ENCODE results near the gene PTPRG.

Gene PTPRG

GRCh38 chr3:62238003-62238402 is 676.6 kb downstream of the PTPRG start:
- no peaks in the 10 kb centered on the region for H3K36me3 Mint-ChIP-seq
- no peaks in the 10 kb centered on the region for H3K9me3 Mint-ChIP-seq
- DNase-seq (ENCODE audit: low spot score in 2 of 2), result no peak
- no peak overlapping the region for H3K27ac Mint-ChIP-seq
- ATAC-seq, result no peak
- no peak overlapping the region for H3K4me3 Mint-ChIP-seq
- no peaks in the 10 kb centered on the region for H3K4me1 Mint-ChIP-seq

- no peak for DNase-seq (ENCODE audit: low spot score in 2 of 2)
- no peaks in the 10 kb centered on the region for H3K4me1 Mint-ChIP-seq
- no peaks in the 10 kb centered on the region for H3K9me3 Mint-ChIP-seq
- no peak overlapping the region for H3K4me3 Mint-ChIP-seq
- no peak overlapping the region for H3K27ac Mint-ChIP-seq
- ATAC-seq, result no peak
- H3K36me3 Mint-ChIP-seq, result no peaks in the 10 kb centered on the region
Measured at GRCh38 chr3:62238431-62238830, 677.1 kb downstream of the PTPRG start.

- H3K27ac Mint-ChIP-seq, result no peak overlapping the region
- H3K9me3 Mint-ChIP-seq, result no peaks in the 10 kb centered on the region
- no peak for ATAC-seq
- DNase-seq (ENCODE audit: low spot score in 2 of 2), result no peak
- H3K4me1 Mint-ChIP-seq, result no peaks in the 10 kb centered on the region
- H3K4me3 Mint-ChIP-seq, result no peak overlapping the region
- no peaks in the 10 kb centered on the region for H3K36me3 Mint-ChIP-seq
Measured at GRCh38 chr3:62241279-62241678, 679.9 kb downstream of the PTPRG start.

GRCh38 chr3:62242831-62243509 is 681.6 kb downstream of the PTPRG start:
- no peak for DNase-seq (ENCODE audit: low spot score in 2 of 2)
- no peaks in the 10 kb centered on the region for H3K4me1 Mint-ChIP-seq
- H3K4me3 Mint-ChIP-seq, result no peak overlapping the region

GRCh38 chr3:62246094-62246493 is 684.7 kb downstream of the PTPRG start:
- Mint-ChIP-seq H3K36me3 (no peaks in the 10 kb centered on the region), H3K4me1 (no peaks in the 10 kb centered on the region), H3K27ac (no peak overlapping the region), H3K9me3 (no peaks in the 10 kb centered on the region), H3K4me3 (no peak overlapping the region)
- ATAC-seq (no peak), DNase-seq (ENCODE audit: low spot score in 2 of 2) (no peak)

More at GRCh38 chr3:62242831-62243509, 681.6 kb downstream of the PTPRG start:
- no peak for ATAC-seq
- no peak overlapping the region for H3K27ac Mint-ChIP-seq
- no peaks in the 10 kb centered on the region for H3K9me3 Mint-ChIP-seq
- no peaks in the 10 kb centered on the region for H3K36me3 Mint-ChIP-seq

GRCh38 chr3:62246985-62247384 is 685.6 kb downstream of the PTPRG start:
- Mint-ChIP-seq H3K27ac (no peak overlapping the region), H3K4me3 (no peak overlapping the region), H3K36me3 (no peaks in the 10 kb centered on the region), H3K9me3 (no peaks in the 10 kb centered on the region), H3K4me1 (no peaks in the 10 kb centered on the region)
- no peak for DNase-seq (ENCODE audit: low spot score in 2 of 2)
- no peak for ATAC-seq

- ATAC-seq, result no peak
- Mint-ChIP-seq H3K36me3 (no peaks in the 10 kb centered on the region), H3K27ac (no peak overlapping the region), H3K4me1 (no peaks in the 10 kb centered on the region), H3K9me3 (no peaks in the 10 kb centered on the region), H3K4me3 (no peak overlapping the region)
- no peak for DNase-seq (ENCODE audit: low spot score in 2 of 2)
Measured at GRCh38 chr3:62248734-62249483, 687.5 kb downstream of the PTPRG start.

- Mint-ChIP-seq H3K4me1 (no peaks in the 10 kb centered on the region), H3K36me3 (no peaks in the 10 kb centered on the region), H3K27ac (no peak overlapping the region), H3K9me3 (no peaks in the 10 kb centered on the region), H3K4me3 (no peak overlapping the region)
- ATAC-seq, result no peak
- no peak for DNase-seq (ENCODE audit: low spot score in 2 of 2)
Measured at GRCh38 chr3:62249484-62249776, 688.1 kb downstream of the PTPRG start.

- Mint-ChIP-seq H3K27ac (no peak overlapping the region), H3K9me3 (no peaks in the 10 kb centered on the region), H3K36me3 (no peaks in the 10 kb centered on the region), H3K4me3 (no peak overlapping the region), H3K4me1 (no peaks in the 10 kb centered on the region)
- ATAC-seq, result no peak
- no peak for DNase-seq (ENCODE audit: low spot score in 2 of 2)
Measured at GRCh38 chr3:62249855-62250543, 688.6 kb downstream of the PTPRG start.

GRCh38 chr3:62252438-62253157 is 691.2 kb downstream of the PTPRG start:
- no peaks in the 10 kb centered on the region for H3K36me3 Mint-ChIP-seq
- H3K27ac Mint-ChIP-seq, result no peak overlapping the region
- DNase-seq (ENCODE audit: low spot score in 2 of 2) (no peak), ATAC-seq (no peak)
- no peaks in the 10 kb centered on the region for H3K4me1 Mint-ChIP-seq
- H3K9me3 Mint-ChIP-seq, result no peaks in the 10 kb centered on the region
- H3K4me3 Mint-ChIP-seq, result no peak overlapping the region

- no peaks in the 10 kb centered on the region for H3K4me1 Mint-ChIP-seq
- H3K9me3 Mint-ChIP-seq, result no peaks in the 10 kb centered on the region
- no peak overlapping the region for H3K4me3 Mint-ChIP-seq
- H3K27ac Mint-ChIP-seq, result no peak overlapping the region
- H3K36me3 Mint-ChIP-seq, result no peaks in the 10 kb centered on the region
- DNase-seq (ENCODE audit: low spot score in 2 of 2) (no peak), ATAC-seq (no peak)
Measured at GRCh38 chr3:62253971-62254370, 692.6 kb downstream of the PTPRG start.

GRCh38 chr3:62255758-62256157 is 694.4 kb downstream of the PTPRG start:
- DNase-seq (ENCODE audit: low spot score in 2 of 2), result no peak
- no peak for ATAC-seq
- H3K36me3 Mint-ChIP-seq, result no peaks in the 10 kb centered on the region
- no peak overlapping the region for H3K27ac Mint-ChIP-seq
- no peak overlapping the region for H3K4me3 Mint-ChIP-seq
- no peaks in the 10 kb centered on the region for H3K4me1 Mint-ChIP-seq
- no peaks in the 10 kb centered on the region for H3K9me3 Mint-ChIP-seq

GRCh38 chr3:62259924-62260323 is 698.6 kb downstream of the PTPRG start:
- Mint-ChIP-seq H3K27ac (no peak overlapping the region), H3K9me3 (no peaks in the 10 kb centered on the region), H3K4me1 (no peaks in the 10 kb centered on the region), H3K36me3 (no peaks in the 10 kb centered on the region), H3K4me3 (no peak overlapping the region)
- DNase-seq (ENCODE audit: low spot score in 2 of 2), result no peak
- ATAC-seq, result no peak

GRCh38 chr3:62260655-62261054 is 699.3 kb downstream of the PTPRG start:
- no peaks in the 10 kb centered on the region for H3K4me1 Mint-ChIP-seq
- no peaks in the 10 kb centered on the region for H3K36me3 Mint-ChIP-seq
- H3K27ac Mint-ChIP-seq, result no peak overlapping the region
- DNase-seq (ENCODE audit: low spot score in 2 of 2) (no peak), ATAC-seq (no peak)
- H3K9me3 Mint-ChIP-seq, result no peaks in the 10 kb centered on the region
- H3K4me3 Mint-ChIP-seq, result no peak overlapping the region

- no peak overlapping the region for H3K27ac Mint-ChIP-seq
- H3K36me3 Mint-ChIP-seq, result no peaks in the 10 kb centered on the region
- DNase-seq (ENCODE audit: low spot score in 2 of 2) (no peak), ATAC-seq (no peak)
- H3K4me3 Mint-ChIP-seq, result no peak overlapping the region
- no peaks in the 10 kb centered on the region for H3K4me1 Mint-ChIP-seq
- H3K9me3 Mint-ChIP-seq, result no peaks in the 10 kb centered on the region
Measured at GRCh38 chr3:62261121-62261520, 699.8 kb downstream of the PTPRG start.
